ENCODE results near the gene BHLHE23. TPM values are rescaled to one million over a fixed set of nuclear protein-coding genes. Genes with fewer than 3 reads are reported as not detected.

Gene BHLHE23
- total RNA-seq, 1 experiment from 2014 or later, result not detected

- CTCF ChIA-PET, result interaction anchor here (0.6 kb wide), 1 partner anchor 82 kb away, joined by 8 read pairs; no protein-coding TSS in a partner anchor
- intact Hi-C loops (cut with micrococcal nuclease; ENCODE audit: unreplicated experiment), result no loop called here
Observed at GRCh38 chr20:63041776-63042175, 35.0 kb upstream of the BHLHE23 start.

GRCh38 chr20:63037669-63038268 lies 31.0 kb upstream of the BHLHE23 start:
- peaks cover 92% of the 10 kb centered on the region for H3K27me3 ChIP-seq (ENCODE audit: insufficient read depth, low read depth)
- TF ChIP-seq EZH2 (IDR thresholded peaks at IDR 0.05; ENCODE audit: low read depth) (no peak), CTCF (conservative IDR thresholded peaks at IDR 0.05) (no peak)
- no peaks in the 10 kb centered on the region for H3K9me2 ChIP-seq (ENCODE audit: insufficient read depth)
- DNase-seq, result no peak
- no peaks in the 10 kb centered on the region for H3K79me2 ChIP-seq (ENCODE audit: low read depth)
- no peaks in the 10 kb centered on the region for H3K4me1 ChIP-seq (replicated peaks; ENCODE audit: insufficient read depth)
- H3F3A ChIP-seq (ENCODE audit: insufficient read depth, low read depth), result no peaks in the 10 kb centered on the region
- ChIA-PET POLR2A (ENCODE audit: unreplicated experiment) (interaction anchor here (0.6 kb wide), 1 partner anchor 143 kb away, joined by 3 read pairs; no protein-coding TSS in a partner anchor), CTCF (no interaction called here)
- H3K36me3 ChIP-seq (ENCODE audit: low read depth), result no peaks in the 10 kb centered on the region
- intact Hi-C loops (cut with micrococcal nuclease; ENCODE audit: unreplicated experiment), result no loop called here
- no peak overlapping the region for H3K4me3 ChIP-seq
- H4K20me1 ChIP-seq (ENCODE audit: insufficient read depth), result peaks cover 3% of the 10 kb centered on the region; the same call in 1 of the 2 replicates
- H3K9me3 ChIP-seq (ENCODE audit: insufficient read depth, low read depth), result no peaks in the 10 kb centered on the region
- H3K4me2 ChIP-seq, result no peak overlapping the region
- H3K27ac ChIP-seq, result no peak overlapping the region
- BruUV-seq (replicated peaks), result no TSS peak
- no peak overlapping the region for H2AFZ ChIP-seq

More at GRCh38 chr20:63041776-63042175, 35.0 kb upstream of the BHLHE23 start:
- no peaks in the 10 kb centered on the region for H3F3A ChIP-seq (ENCODE audit: insufficient read depth, low read depth)
- H3K4me3 ChIP-seq, result no peak overlapping the region
- no peaks in the 10 kb centered on the region for H3K9me2 ChIP-seq (ENCODE audit: insufficient read depth)
- no peak overlapping the region for H3K4me2 ChIP-seq
- H4K20me1 ChIP-seq (ENCODE audit: insufficient read depth), result peaks cover 9% of the 10 kb centered on the region; the same call in 1 of the 2 replicates
- TF ChIP-seq EZH2 (IDR thresholded peaks at IDR 0.05; ENCODE audit: low read depth) (no peak), CTCF (conservative IDR thresholded peaks at IDR 0.05) (no peak)
- DNase-seq, result no peak
- H3K79me2 ChIP-seq (ENCODE audit: low read depth), result no peaks in the 10 kb centered on the region
- H3K27ac ChIP-seq, result no peak overlapping the region
- H3K27me3 ChIP-seq (ENCODE audit: insufficient read depth, low read depth), result peaks cover 100% of the 10 kb centered on the region
- H3K4me1 ChIP-seq (replicated peaks; ENCODE audit: insufficient read depth), result no peaks in the 10 kb centered on the region
- H3K9me3 ChIP-seq (ENCODE audit: insufficient read depth, low read depth), result no peaks in the 10 kb centered on the region
- POLR2A ChIA-PET (ENCODE audit: unreplicated experiment), result no interaction called here
- no peaks in the 10 kb centered on the region for H3K36me3 ChIP-seq (ENCODE audit: low read depth)
- no peak overlapping the region for H2AFZ ChIP-seq
- no TSS peak for BruUV-seq (replicated peaks)

- no peaks in the 10 kb centered on the region for H3K36me3 ChIP-seq (ENCODE audit: low read depth)
- CTCF ChIA-PET, result no interaction called here
- intact Hi-C loops (cut with micrococcal nuclease; ENCODE audit: unreplicated experiment), result no loop called here
Observed at GRCh38 chr20:63036291-63036690, 29.5 kb upstream of the BHLHE23 start.

More at GRCh38 chr20:63036291-63036690, 29.5 kb upstream of the BHLHE23 start:
- H3K79me2 ChIP-seq (ENCODE audit: low read depth), result no peaks in the 10 kb centered on the region
- peaks cover 92% of the 10 kb centered on the region for H3K27me3 ChIP-seq (ENCODE audit: insufficient read depth, low read depth)
- no peaks in the 10 kb centered on the region for H3K9me2 ChIP-seq (ENCODE audit: insufficient read depth)
- DNase-seq, result no peak
- H3F3A ChIP-seq (ENCODE audit: insufficient read depth, low read depth), result no peaks in the 10 kb centered on the region
- no peak for TF ChIP-seq CTCF (conservative IDR thresholded peaks at IDR 0.05)
- no peak for TF ChIP-seq EZH2 (IDR thresholded peaks at IDR 0.05; ENCODE audit: low read depth)
- no peak overlapping the region for H3K27ac ChIP-seq
- BruUV-seq (replicated peaks), result no TSS peak
- no peak overlapping the region for H3K4me2 ChIP-seq
- no peak overlapping the region for H3K4me3 ChIP-seq
- H3K4me1 ChIP-seq (replicated peaks; ENCODE audit: insufficient read depth), result no peaks in the 10 kb centered on the region
- no peaks in the 10 kb centered on the region for H4K20me1 ChIP-seq (ENCODE audit: insufficient read depth)
- no peaks in the 10 kb centered on the region for H3K9me3 ChIP-seq (ENCODE audit: insufficient read depth, low read depth)
- no peak overlapping the region for H2AFZ ChIP-seq
- POLR2A ChIA-PET (ENCODE audit: unreplicated experiment), result no interaction called here

All from PC-9 (cell line).